SU-DHL-6 (cell line): ENCODE results near the gene IGSF3.

Experiments used
- H2AFZ ChIP-seq: fragments of 200-600 bp; sonication (generic); 2 replicates; pipeline ENCODE4 v1.6.1; 2014; ENCODE audit warnings: low read depth, mild to moderate bottlenecking, moderate library complexity, mixed read lengths, antibody characterized with exemption, low read length; ENCODE audit not compliant: severe bottlenecking
- H3F3A ChIP-seq: fragments of 200-600 bp; shearing (Covaris generic); 2 replicates; pipeline ENCODE4 v1.6.0; 2016; ENCODE audit warnings: antibody characterized with exemption, mild to moderate bottlenecking; ENCODE audit not compliant: insufficient read depth
- H3K27ac ChIP-seq: fragments of 200-600 bp; sonication (generic); 2 replicates; pipeline ENCODE4 v1.5.1; 2016; ENCODE audit warnings: low read depth, mild to moderate bottlenecking, low read length, moderate library complexity, mixed read lengths
- H3K27me3 ChIP-seq: fragments of 200-600 bp; sonication (generic), shearing (Covaris generic); 2 replicates; pipeline ENCODE4 v1.6.0; 2014; ENCODE audit warnings: mild to moderate bottlenecking, low read length
- H3K36me3 ChIP-seq: fragments of 200-600 bp; sonication (generic); 2 replicates; pipeline ENCODE4 v1.6.1; 2014; ENCODE audit warnings: mild to moderate bottlenecking, low read length, mixed read lengths
- H3K4me2 ChIP-seq: fragments of 300-600, 200-600 bp; shearing (Covaris generic), sonication (generic); 2 replicates; pipeline ENCODE4 v1.6.0; 2014; ENCODE audit warnings: low read length, low read depth, mild to moderate bottlenecking; ENCODE audit not compliant: poor library complexity, severe bottlenecking
- H3K4me3 ChIP-seq: fragments of 200-600 bp; sonication (generic); 2 replicates; pipeline ENCODE4 v1.5.1; 2014; ENCODE audit warnings: antibody characterized with exemption, low read length, mild to moderate bottlenecking, mixed read lengths; ENCODE audit not compliant: insufficient read depth, poor library complexity, severe bottlenecking
- H3K79me2 ChIP-seq: fragments of 200-600 bp; sonication (generic); 2 replicates; pipeline ENCODE4 v1.6.1; 2014; ENCODE audit warnings: mild to moderate bottlenecking, low read length, moderate library complexity; ENCODE audit not compliant: insufficient read depth
- H3K9ac ChIP-seq: fragments of 200-600 bp; sonication (generic); 2 replicates; pipeline ENCODE4 v1.7.0; 2014; ENCODE audit warnings: mild to moderate bottlenecking, low read length
- H3K9me2 ChIP-seq: fragments of 200-600 bp; sonication (generic); replicated peaks from 2 replicates; pipeline ENCODE4 v1.6.1; 2014; ENCODE audit warnings: low read length; ENCODE audit not compliant: insufficient read depth
- H3K9me3 ChIP-seq: fragments of 200-600 bp; sonication (generic); 2 replicates; pipeline ENCODE4 v1.6.1; 2014; ENCODE audit warnings: low read length, mixed read lengths; ENCODE audit not compliant: insufficient read depth
- H4K20me1 ChIP-seq: fragments of 200-600 bp; sonication (generic); 2 replicates; pipeline ENCODE4 v1.6.1; 2014; ENCODE audit warnings: low read depth, mild to moderate bottlenecking, antibody characterized with exemption, low read length, moderate library complexity, mixed read lengths
- CTCF ChIP-seq: fragments of 200-600 bp; sonication (generic); IDR thresholded peaks from one replicate; pipeline ENCODE4 v1.5.1; 2017; ENCODE audit warnings: antibody characterized with exemption, mild to moderate bottlenecking, low read length, moderate library complexity; ENCODE audit not compliant: insufficient read depth, poor library complexity, severe bottlenecking
- EZH2phosphoT487 ChIP-seq: fragments of 200-600 bp; sonication (generic), shearing (Covaris generic); conservative IDR thresholded peaks from 2 replicates; pipeline ENCODE4 v1.6.1; 2018; ENCODE audit warnings: mild to moderate bottlenecking, antibody characterized with exemption, low read length, moderate library complexity, mixed read lengths

The IGSF3 gene

GRCh38 chr1:116529681-116530080 is 137.9 kb downstream of the IGSF3 start:
- H3K9ac ChIP-seq = no peak overlapping the region
- H3F3A ChIP-seq = no peaks in the 10 kb centered on the region
- H3K79me2 ChIP-seq = no peaks in the 10 kb centered on the region
- no peaks in the 10 kb centered on the region for H3K9me2 ChIP-seq
- no peak overlapping the region for H2AFZ ChIP-seq
- no peaks in the 10 kb centered on the region for H3K9me3 ChIP-seq
- H4K20me1 ChIP-seq = no peaks in the 10 kb centered on the region
- H3K27me3 ChIP-seq = no peaks in the 10 kb centered on the region
- H3K36me3 ChIP-seq = no peaks in the 10 kb centered on the region
- H3K4me2 ChIP-seq = no peak overlapping the region
- no peak overlapping the region for H3K4me3 ChIP-seq
- TF ChIP-seq CTCF = no peak
- no peak for TF ChIP-seq EZH2phosphoT487
- H3K27ac ChIP-seq = no peak overlapping the region

GRCh38 chr1:116529199-116529631 is 138.3 kb downstream of the IGSF3 start:
- Histone ChIP-seq H3K4me2 (no peak overlapping the region), H3K79me2 (no peaks in the 10 kb centered on the region), H3K27ac (no peak overlapping the region), H3K27me3 (no peaks in the 10 kb centered on the region), H3K9ac (no peak overlapping the region), H3K9me2 (no peaks in the 10 kb centered on the region), H3K36me3 (no peaks in the 10 kb centered on the region), H4K20me1 (no peaks in the 10 kb centered on the region), H3K9me3 (no peaks in the 10 kb centered on the region), H2AFZ (no peak overlapping the region), H3K4me3 (no peak overlapping the region), H3F3A (no peaks in the 10 kb centered on the region)
- no peak for TF ChIP-seq EZH2phosphoT487
- no peak for TF ChIP-seq CTCF

GRCh38 chr1:116528329-116529083 is 139.0 kb downstream of the IGSF3 start:
- no peaks in the 10 kb centered on the region for H3F3A ChIP-seq
- no peaks in the 10 kb centered on the region for H3K27me3 ChIP-seq
- H2AFZ ChIP-seq = no peak overlapping the region
- no peak overlapping the region for H3K9ac ChIP-seq
- no peaks in the 10 kb centered on the region for H3K9me3 ChIP-seq
- H3K9me2 ChIP-seq = no peaks in the 10 kb centered on the region
- no peaks in the 10 kb centered on the region for H3K36me3 ChIP-seq
- no peaks in the 10 kb centered on the region for H3K79me2 ChIP-seq
- no peak overlapping the region for H3K4me3 ChIP-seq
- H3K4me2 ChIP-seq = no peak overlapping the region
- TF ChIP-seq EZH2phosphoT487 (no peak), CTCF (no peak)
- no peaks in the 10 kb centered on the region for H4K20me1 ChIP-seq
- H3K27ac ChIP-seq = no peak overlapping the region
